B cell (primary cell): Measurements from ENCODE around the gene L3MBTL4. TPM values are rescaled to one million over a fixed set of nuclear protein-coding genes. Genes with fewer than 3 reads are reported as not detected.

ENCODE experiments used
- ATAC-seq: fragments of 200-7000 bp; cut with Tn5 transposase; one replicate; pipeline ENCODE4 v1.10.0; 2021; ENCODE audit warnings: low read depth, mild to moderate bottlenecking, moderate number of reproducible peaks, moderate library complexity
- CTCF ChIA-PET: fragments of 350-600 bp; sonication (Branson Sonifier 250); formaldehyde crosslinking; loops from one replicate; lab custom pipeline; 2021; ENCODE audit warnings: antibody characterized with exemption, inconsistent platforms; lab: Charles Lee
- POLR2A ChIA-PET: fragments of 350-600 bp; sonication (Branson Sonifier 250); formaldehyde crosslinking; loops from one replicate; lab custom pipeline; 2021; ENCODE audit warnings: antibody characterized with exemption; lab: Charles Lee
- DNase-seq: peaks from one replicate; pipeline ENCODE4 v3.0.0; 2013
- H2AFZ ChIP-seq: 2 replicates; pipeline ENCODE4 v1.6.1; 2012; ENCODE audit warnings: mild to moderate bottlenecking, low read depth, low read length; ENCODE audit not compliant: insufficient read depth, poor library complexity, severe bottlenecking
- H3K27ac ChIP-seq, 2 donors: 1 replicate in 1 of 2; 2 replicates in 1 of 2; pipeline ENCODE4 v1.5.1; 2012 to 2013; ENCODE audit warnings: low read length in 2 of 2, mild to moderate bottlenecking in 2 of 2, moderate library complexity in 1 of 2
- H3K27me3 ChIP-seq, 4 experiments: fragments of 200-600 bp in 1 of 4; sonication (generic) in 1 of 4; replicated peaks in 1 of 4; 1 replicate in 2 of 4; 2 replicates in 2 of 4; pipeline versions ENCODE4 v1.6.1 to v1.7.0; 2013 to 2016; ENCODE audit warnings: low read length in 3 of 4, mild to moderate bottlenecking in 2 of 4, mixed read lengths in 1 of 4, moderate library complexity in 1 of 4; ENCODE audit not compliant: insufficient read depth in 4 of 4, control insufficient read depth in 3 of 4; ENCODE audit errors: control extremely low read depth in 1 of 4
- H3K36me3 ChIP-seq, 2 experiments: replicated peaks in 1 of 2; 1 replicate in 1 of 2; 2 replicates in 1 of 2; pipeline versions ENCODE4 v1.6.1 to v1.7.1; 2013; ENCODE audit warnings: low read length in 1 of 2; ENCODE audit not compliant: insufficient read depth in 2 of 2, control insufficient read depth in 1 of 2; ENCODE audit errors: control extremely low read depth in 1 of 2, extremely low read depth in 1 of 2
- H3K4me1 ChIP-seq, 2 donors: fragments of 200-600 bp in 1 of 2; sonication (generic) in 1 of 2; 1 replicate in 1 of 2; 2 replicates in 1 of 2; pipeline versions ENCODE4 v1.5.1 to v1.6.1; 2013 to 2017; ENCODE audit warnings: low read length in 2 of 2; ENCODE audit not compliant: control insufficient read depth in 2 of 2, insufficient read depth in 2 of 2
- H3K4me2 ChIP-seq: replicated peaks from 2 replicates; pipeline ENCODE3; 2012; ENCODE audit warnings: mild to moderate bottlenecking, low read depth, low read length; ENCODE audit not compliant: poor library complexity, severe bottlenecking
- H3K4me3 ChIP-seq, 5 experiments: fragments of 200-600 bp in 1 of 5; sonication (generic) in 1 of 5; 1 replicate in 3 of 5; 2 replicates in 2 of 5; pipeline versions ENCODE4 v1.5.1 to v1.7.0; 2011 to 2016; ENCODE audit warnings: low read length in 4 of 5, mild to moderate bottlenecking in 4 of 5, low read depth in 2 of 5, control low read depth in 1 of 5, moderate library complexity in 1 of 5; ENCODE audit not compliant: insufficient read depth in 1 of 5; ENCODE audit errors: control extremely low read depth in 1 of 5, extremely low read depth in 1 of 5
- H3K79me2 ChIP-seq: fragments of 200-600 bp; sonication (generic); one replicate; pipeline ENCODE4 v1.6.0; 2016; ENCODE audit warnings: low read length; ENCODE audit not compliant: control insufficient read depth, insufficient read depth
- H3K9ac ChIP-seq: fragments of 200-600 bp; sonication (generic); 2 replicates; pipeline ENCODE4 v1.6.1; 2017; ENCODE audit warnings: mild to moderate bottlenecking, low read length, moderate library complexity
- H3K9me3 ChIP-seq, 3 donors: one replicate each; pipeline versions ENCODE4 v1.6.1 to v1.7.1; 2013; ENCODE audit warnings: low read length in 2 of 3; ENCODE audit not compliant: control insufficient read depth in 2 of 3, insufficient read depth in 1 of 3; ENCODE audit errors: control extremely low read depth in 1 of 3
- H4K20me1 ChIP-seq: 2 replicates; pipeline ENCODE4 v1.6.0; 2012; ENCODE audit warnings: mild to moderate bottlenecking, low read length; ENCODE audit not compliant: insufficient read depth, control insufficient read depth, poor library complexity, severe bottlenecking
- H3K27ac Mint-ChIP-seq: one replicate; pipeline ENCODE4 v1.8.0; 2021; ENCODE audit warnings: mixed read lengths
- H3K27me3 Mint-ChIP-seq: one replicate; pipeline ENCODE4 v1.8.0; 2021; ENCODE audit warnings: mixed read lengths
- H3K4me1 Mint-ChIP-seq: one replicate; pipeline ENCODE4 v1.8.0; 2021; ENCODE audit warnings: mixed read lengths
- H3K4me3 Mint-ChIP-seq: one replicate; pipeline ENCODE4 v1.8.0; 2021; ENCODE audit warnings: mixed read lengths
- H3K9me3 Mint-ChIP-seq: one replicate; pipeline ENCODE4 v1.8.0; 2022; ENCODE audit warnings: mixed read lengths; ENCODE audit not compliant: insufficient read depth
- CTCF ChIP-seq: fragments of 200-600 bp; IDR thresholded peaks from one replicate; pipeline ENCODE4 v1.8.0; 2022; ENCODE audit warnings: antibody characterized with exemption, mild to moderate bottlenecking
- EZH2 ChIP-seq: IDR thresholded peaks from 2 replicates; pipeline ENCODE4 v1.6.1; 2012; ENCODE audit warnings: borderline replicate concordance, low read depth, mild to moderate bottlenecking, moderate library complexity, low read length; ENCODE audit not compliant: insufficient read depth, poor library complexity, severe bottlenecking
- WGBS: methylation state at CpG from one replicate; pipeline ENCODE4 v1.1.5; 2013; ENCODE audit warnings: missing lambda C conversion rate; ENCODE audit not compliant: insufficient coverage; 5-methylcytosine and 5-hydroxymethylcytosine counted together
- intact Hi-C: fragments of 100-400 bp; cut with micrococcal nuclease; formaldehyde crosslinking; loops from one replicate; pipeline ENCODE4 v1.10.0; 2022
- polyA plus RNA-seq: library from polyadenylated mRNA; depleted of rRNA; stranded (reverse); fragments of >200 nt; gene quantifications from 2 replicates; pipeline ENCODE4 v1.2.3, GENCODE V29; 2012
- total RNA-seq, 2 donors: library from RNA; stranded (reverse); fragments of 120-200 nt in 1 of 2; gene quantifications; 1 replicate in 1 of 2; 2 replicates in 1 of 2; pipeline versions ENCODE4 v1.2.3 to v1.2.4, GENCODE V29; 2013 to 2022

The L3MBTL4 gene
- total and polyA plus RNA-seq, 2 donors (not counting 1 experiment from before 2014, with no cell fraction given) = 3.0 to 11.9 TPM

DNA sequence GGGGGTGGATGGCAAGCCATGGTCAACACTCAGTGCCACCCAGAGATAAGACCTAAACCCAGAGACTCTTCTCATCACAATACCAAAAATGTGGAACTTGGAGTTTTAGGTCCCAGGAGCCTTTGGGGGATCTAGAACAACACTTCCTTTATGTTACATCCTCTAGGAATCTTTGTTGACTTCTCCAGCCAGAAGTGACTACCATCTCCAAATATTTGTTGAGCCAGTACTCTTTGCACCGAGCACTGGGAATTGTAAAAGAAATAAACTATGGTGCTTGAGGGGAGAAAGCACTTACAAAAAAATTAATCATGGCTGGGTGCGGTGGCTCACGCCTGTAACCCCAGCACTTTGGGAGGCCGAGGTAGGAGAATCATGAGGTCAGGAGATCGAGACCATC is 399.3 kb downstream of the L3MBTL4 start:
- Histone ChIP-seq H2AFZ (no peak overlapping the region), H3K4me1 (no peaks in the 10 kb centered on the region), H3K9me3 (no peaks in the 10 kb centered on the region), H3K27ac (no peak overlapping the region), H3K4me2 (no peak overlapping the region), H4K20me1 (no peaks in the 10 kb centered on the region), H3K27me3 (no peaks in the 10 kb centered on the region), H3K9ac (no peak overlapping the region), H3K4me3 (no peak overlapping the region), H3K79me2 (no peaks in the 10 kb centered on the region), H3K36me3 (no peaks in the 10 kb centered on the region)
- Mint-ChIP-seq H3K4me1 (no peaks in the 10 kb centered on the region), H3K4me3 (no peak overlapping the region), H3K27ac (no peak overlapping the region), H3K9me3 (no peaks in the 10 kb centered on the region), H3K27me3 (no peaks in the 10 kb centered on the region)
- no peak for TF ChIP-seq EZH2
- WGBS = 97% methylated on average over 4 of the region's 5 CpGs
- no peak for ATAC-seq
- ChIA-PET CTCF (no interaction called here), POLR2A (no interaction called here)
- no peak for DNase-seq
- intact Hi-C loops = no loop called here

GRCh38 chr18:6013171-6013810 is 401.4 kb downstream of the L3MBTL4 start:
- Histone ChIP-seq H2AFZ (no peak overlapping the region), H3K4me1 (no peaks in the 10 kb centered on the region), H3K9me3 (peaks cover 0 to 3% (median 0%) of the 10 kb centered on the region in 3 donors), H3K9ac (no peak overlapping the region), H3K79me2 (no peaks in the 10 kb centered on the region), H4K20me1 (no peaks in the 10 kb centered on the region), H3K27me3 (no peaks in the 10 kb centered on the region), H3K36me3 (no peaks in the 10 kb centered on the region), H3K4me3 (no peak overlapping the region), H3K4me2 (no peak overlapping the region), H3K27ac (no peak overlapping the region)
- CTCF ChIA-PET = no interaction called here
- Mint-ChIP-seq H3K4me1 (no peaks in the 10 kb centered on the region), H3K27me3 (no peaks in the 10 kb centered on the region), H3K9me3 (no peaks in the 10 kb centered on the region), H3K27ac (no peak overlapping the region), H3K4me3 (no peak overlapping the region)
- no peak for TF ChIP-seq CTCF
- TF ChIP-seq EZH2 = no peak
- 97% methylated on average over 9 of the region's 11 CpGs for WGBS
- no peak for ATAC-seq
- DNase-seq = no peak
- intact Hi-C loops = no loop called here
- POLR2A ChIA-PET = no interaction called here
